SU-DHL-6 (cell line): ENCODE data around the gene DEF6.
A peak's percentile ranks its signal among the peaks of the same experiment; 100 is the strongest.
"Not testable (repeated sequence)": the region's sequence is repeated elsewhere in the genome, so short reads cannot be mapped to it uniquely, and the experiment has no call there.

Experiments
- H2AFZ ChIP-seq: fragments of 200-600 bp; sonication (generic); 2 replicates; pipeline ENCODE4 v1.6.1; 2014; ENCODE audit warnings: low read depth, mild to moderate bottlenecking, moderate library complexity, mixed read lengths, antibody characterized with exemption, low read length; ENCODE audit not compliant: severe bottlenecking
- H3F3A ChIP-seq: fragments of 200-600 bp; shearing (Covaris generic); 2 replicates; pipeline ENCODE4 v1.6.0; 2016; ENCODE audit warnings: antibody characterized with exemption, mild to moderate bottlenecking; ENCODE audit not compliant: insufficient read depth
- H3K27ac ChIP-seq: fragments of 200-600 bp; sonication (generic); 2 replicates; pipeline ENCODE4 v1.5.1; 2016; ENCODE audit warnings: low read depth, mild to moderate bottlenecking, low read length, moderate library complexity, mixed read lengths
- H3K27me3 ChIP-seq: fragments of 200-600 bp; sonication (generic), shearing (Covaris generic); 2 replicates; pipeline ENCODE4 v1.6.0; 2014; ENCODE audit warnings: mild to moderate bottlenecking, low read length
- H3K36me3 ChIP-seq: fragments of 200-600 bp; sonication (generic); 2 replicates; pipeline ENCODE4 v1.6.1; 2014; ENCODE audit warnings: mild to moderate bottlenecking, low read length, mixed read lengths
- H3K4me2 ChIP-seq: fragments of 300-600, 200-600 bp; shearing (Covaris generic), sonication (generic); 2 replicates; pipeline ENCODE4 v1.6.0; 2014; ENCODE audit warnings: low read length, low read depth, mild to moderate bottlenecking; ENCODE audit not compliant: poor library complexity, severe bottlenecking
- H3K4me3 ChIP-seq: fragments of 200-600 bp; sonication (generic); 2 replicates; pipeline ENCODE4 v1.5.1; 2014; ENCODE audit warnings: antibody characterized with exemption, low read length, mild to moderate bottlenecking, mixed read lengths; ENCODE audit not compliant: insufficient read depth, poor library complexity, severe bottlenecking
- H3K79me2 ChIP-seq: fragments of 200-600 bp; sonication (generic); 2 replicates; pipeline ENCODE4 v1.6.1; 2014; ENCODE audit warnings: mild to moderate bottlenecking, low read length, moderate library complexity; ENCODE audit not compliant: insufficient read depth
- H3K9ac ChIP-seq: fragments of 200-600 bp; sonication (generic); 2 replicates; pipeline ENCODE4 v1.7.0; 2014; ENCODE audit warnings: mild to moderate bottlenecking, low read length
- H3K9me2 ChIP-seq: fragments of 200-600 bp; sonication (generic); replicated peaks from 2 replicates; pipeline ENCODE4 v1.6.1; 2014; ENCODE audit warnings: low read length; ENCODE audit not compliant: insufficient read depth
- H3K9me3 ChIP-seq: fragments of 200-600 bp; sonication (generic); 2 replicates; pipeline ENCODE4 v1.6.1; 2014; ENCODE audit warnings: low read length, mixed read lengths; ENCODE audit not compliant: insufficient read depth
- H4K20me1 ChIP-seq: fragments of 200-600 bp; sonication (generic); 2 replicates; pipeline ENCODE4 v1.6.1; 2014; ENCODE audit warnings: low read depth, mild to moderate bottlenecking, antibody characterized with exemption, low read length, moderate library complexity, mixed read lengths
- EZH2phosphoT487 ChIP-seq: fragments of 200-600 bp; sonication (generic), shearing (Covaris generic); conservative IDR thresholded peaks from 2 replicates; pipeline ENCODE4 v1.6.1; 2018; ENCODE audit warnings: mild to moderate bottlenecking, antibody characterized with exemption, low read length, moderate library complexity, mixed read lengths
- TF ChIP-seq, protein P1 (sequence below): fragments of 200-600 bp; sonication (generic); IDR thresholded peaks from one replicate; pipeline ENCODE4 v1.5.1; 2017; ENCODE audit warnings: antibody characterized with exemption, mild to moderate bottlenecking, low read length, moderate library complexity; ENCODE audit not compliant: insufficient read depth, poor library complexity, severe bottlenecking

Gene DEF6

DNA sequence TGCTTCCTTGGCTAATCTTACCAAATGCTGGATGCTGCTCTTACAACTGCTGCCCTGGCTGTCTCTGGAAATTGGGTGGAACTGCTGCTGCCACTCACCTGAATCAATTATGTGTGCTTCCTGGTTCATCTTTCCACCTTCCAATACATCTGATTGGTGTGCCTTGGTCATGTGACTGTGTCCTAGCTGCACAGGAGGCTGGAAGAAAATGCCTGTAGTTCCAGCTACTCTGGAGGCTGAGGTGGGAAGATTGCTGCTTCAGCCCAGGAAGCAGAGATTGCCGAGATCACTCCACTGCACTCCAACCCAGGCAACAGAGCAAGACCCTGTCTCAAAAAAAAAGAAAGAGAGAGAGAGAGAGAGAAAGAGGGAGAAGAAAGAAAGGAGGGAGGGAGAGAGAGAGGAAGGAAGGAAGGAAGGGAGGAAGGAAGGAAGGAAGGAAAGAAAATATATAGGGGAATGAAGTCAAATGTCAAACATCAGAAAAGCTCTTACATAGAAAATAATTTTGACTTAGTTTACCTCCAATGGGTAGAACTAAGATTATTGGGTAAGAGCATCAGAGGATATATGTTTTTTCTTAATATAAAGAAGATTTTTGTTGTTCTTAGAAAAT lies 30.6 kb downstream of the DEF6 start:
- Histone ChIP-seq H2AFZ (peak overlapping the region; percentile 80), H3K4me3 (no peak overlapping the region), H3K36me3 (0 out of 2 replicates have a peak, but pooled peaks cover 3% of the 10 kb centered on the region), H3K9me2 (no peaks in the 10 kb centered on the region), H3K4me2 (no peak overlapping the region), H3K79me2 (no peaks in the 10 kb centered on the region), H3K27me3 (no peaks in the 10 kb centered on the region), H3K9ac (peak overlapping the region; percentile 1; the same call in 1 of the 2 replicates), H3K9me3 (no peaks in the 10 kb centered on the region), H3F3A (no peaks in the 10 kb centered on the region), H3K27ac (no peak overlapping the region), H4K20me1 (no peaks in the 10 kb centered on the region)
- TF ChIP-seq, protein P1, sequence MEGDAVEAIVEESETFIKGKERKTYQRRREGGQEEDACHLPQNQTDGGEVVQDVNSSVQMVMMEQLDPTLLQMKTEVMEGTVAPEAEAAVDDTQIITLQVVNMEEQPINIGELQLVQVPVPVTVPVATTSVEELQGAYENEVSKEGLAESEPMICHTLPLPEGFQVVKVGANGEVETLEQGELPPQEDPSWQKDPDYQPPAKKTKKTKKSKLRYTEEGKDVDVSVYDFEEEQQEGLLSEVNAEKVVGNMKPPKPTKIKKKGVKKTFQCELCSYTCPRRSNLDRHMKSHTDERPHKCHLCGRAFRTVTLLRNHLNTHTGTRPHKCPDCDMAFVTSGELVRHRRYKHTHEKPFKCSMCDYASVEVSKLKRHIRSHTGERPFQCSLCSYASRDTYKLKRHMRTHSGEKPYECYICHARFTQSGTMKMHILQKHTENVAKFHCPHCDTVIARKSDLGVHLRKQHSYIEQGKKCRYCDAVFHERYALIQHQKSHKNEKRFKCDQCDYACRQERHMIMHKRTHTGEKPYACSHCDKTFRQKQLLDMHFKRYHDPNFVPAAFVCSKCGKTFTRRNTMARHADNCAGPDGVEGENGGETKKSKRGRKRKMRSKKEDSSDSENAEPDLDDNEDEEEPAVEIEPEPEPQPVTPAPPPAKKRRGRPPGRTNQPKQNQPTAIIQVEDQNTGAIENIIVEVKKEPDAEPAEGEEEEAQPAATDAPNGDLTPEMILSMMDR, result no peak
- TF ChIP-seq EZH2phosphoT487, result no peak

DNA sequence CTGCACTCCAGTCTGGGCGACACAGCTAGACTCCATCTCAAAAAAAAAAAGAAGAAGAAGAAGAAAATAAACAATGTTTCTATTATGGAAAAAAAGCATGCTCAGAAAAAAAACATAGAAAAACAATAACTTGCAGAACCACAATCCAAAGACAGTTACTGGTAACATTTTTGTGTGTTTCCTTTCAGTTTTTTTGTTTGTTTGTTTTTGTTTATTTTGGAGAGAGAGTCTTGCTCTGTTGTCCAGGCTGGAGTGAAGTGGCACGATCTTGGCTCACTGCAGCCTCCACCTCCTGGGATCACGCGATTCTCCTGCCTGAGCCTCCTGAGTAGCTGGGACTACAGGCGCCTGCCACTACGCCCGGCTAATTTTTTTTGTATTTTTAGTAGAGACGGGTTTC lies 31.3 kb downstream of the DEF6 start:
- H3K9me3 ChIP-seq, H3K27me3 ChIP-seq, H3K9me2 ChIP-seq, H3K9ac ChIP-seq, H3K27ac ChIP-seq, H3F3A ChIP-seq, H4K20me1 ChIP-seq, H3K4me2 ChIP-seq, H3K79me2 ChIP-seq, H3K4me3 ChIP-seq, H3K36me3 ChIP-seq, H2AFZ ChIP-seq: not testable (repeated sequence)

DNA sequence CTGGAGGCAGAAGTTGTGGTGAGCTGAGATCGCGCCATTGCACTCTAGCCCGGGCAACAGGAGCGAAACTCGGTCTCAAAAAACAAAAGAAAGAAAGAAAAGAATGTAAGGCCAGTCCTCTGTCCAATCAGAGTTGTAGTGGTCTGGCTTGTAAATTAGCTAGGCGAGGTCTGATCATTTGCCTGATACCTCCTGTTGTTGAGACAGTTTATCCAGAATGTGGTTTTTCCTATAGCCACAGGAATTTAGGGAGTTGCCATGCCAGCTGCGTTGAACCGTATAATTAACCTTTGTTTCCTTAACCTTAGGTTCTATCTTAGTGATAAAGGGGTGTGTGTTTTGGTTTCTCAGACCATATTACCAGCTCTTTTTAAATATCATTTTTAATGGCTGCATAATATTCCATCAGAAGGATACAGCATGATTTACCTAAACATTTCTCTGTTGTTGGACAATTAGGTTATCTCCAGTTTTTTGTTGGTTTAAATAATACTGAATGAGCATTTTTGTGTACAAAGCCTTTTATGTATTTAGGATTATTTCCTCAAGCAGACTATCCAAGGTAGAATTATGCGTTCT lies 33.0 kb downstream of the DEF6 start:
- H3K4me2 ChIP-seq, result no peak overlapping the region
- no peaks in the 10 kb centered on the region for H3K9me2 ChIP-seq
- no peaks in the 10 kb centered on the region for H3F3A ChIP-seq
- H2AFZ ChIP-seq, result no peak overlapping the region
- H3K4me3 ChIP-seq, result no peak overlapping the region
- H3K9me3 ChIP-seq, result no peaks in the 10 kb centered on the region
- no peaks in the 10 kb centered on the region for H3K79me2 ChIP-seq
- TF ChIP-seq EZH2phosphoT487, result no peak
- TF ChIP-seq, protein P1, result no peak
- H3K27ac ChIP-seq, result no peak overlapping the region
- no peaks in the 10 kb centered on the region for H4K20me1 ChIP-seq
- H3K27me3 ChIP-seq, result no peaks in the 10 kb centered on the region
- 0 out of 2 replicates have a peak, but pooled peaks cover 3% of the 10 kb centered on the region for H3K36me3 ChIP-seq
- H3K9ac ChIP-seq, result no peak overlapping the region

DNA sequence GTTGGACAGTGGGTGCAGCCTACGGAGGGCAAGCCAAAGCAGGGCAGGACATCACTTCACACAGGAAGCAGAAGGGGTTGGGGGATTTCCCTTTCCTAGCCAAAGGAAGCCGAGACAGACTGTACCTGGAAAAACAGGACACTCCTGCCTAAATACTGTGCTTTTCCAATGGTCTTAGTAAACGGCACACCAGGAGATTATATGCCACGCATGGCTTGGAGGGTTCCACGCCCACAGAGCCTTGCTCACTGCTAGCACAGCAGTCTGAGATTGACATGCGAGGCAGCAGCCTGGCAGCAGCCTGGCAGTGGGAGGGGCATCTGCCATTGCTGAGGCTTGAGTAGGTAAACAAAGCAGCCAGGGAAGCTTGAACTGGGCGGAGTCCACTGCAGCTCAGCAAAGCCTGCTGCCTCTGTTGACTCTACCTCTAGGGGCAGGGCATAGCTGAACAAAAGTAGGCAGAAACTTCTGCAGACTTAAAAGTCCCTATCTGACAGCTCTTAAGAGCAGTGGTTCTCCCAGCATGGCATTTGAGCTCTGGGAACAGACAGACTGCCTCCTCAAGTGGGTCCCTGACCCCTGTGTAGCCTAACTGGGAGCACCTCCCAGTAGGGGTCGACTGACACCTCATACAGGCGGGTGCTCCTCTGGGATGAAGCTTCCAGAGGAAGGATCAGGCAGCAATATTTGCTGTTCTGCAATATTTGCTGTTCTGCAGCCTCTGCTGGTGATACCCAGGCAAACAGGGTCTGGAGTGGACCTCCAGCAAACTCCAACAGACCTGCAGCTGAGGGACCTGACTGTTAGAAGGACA lies 34.7 kb downstream of the DEF6 start:
- H3K9me2 ChIP-seq, H3K9ac ChIP-seq, H3K27me3 ChIP-seq, H3K36me3 ChIP-seq, H4K20me1 ChIP-seq, H3F3A ChIP-seq, H3K79me2 ChIP-seq, H3K4me2 ChIP-seq, H3K4me3 ChIP-seq, H2AFZ ChIP-seq, H3K9me3 ChIP-seq, H3K27ac ChIP-seq: not testable (repeated sequence)
